ENCODE data around the gene ELAVL3.
A peak's percentile ranks its signal among the peaks of the same experiment; 100 is the strongest.
"Not testable (repeated sequence)": the region's sequence is repeated elsewhere in the genome, so short reads cannot be mapped to it uniquely, and the experiment has no call there.

ELAVL3 gene

DNA sequence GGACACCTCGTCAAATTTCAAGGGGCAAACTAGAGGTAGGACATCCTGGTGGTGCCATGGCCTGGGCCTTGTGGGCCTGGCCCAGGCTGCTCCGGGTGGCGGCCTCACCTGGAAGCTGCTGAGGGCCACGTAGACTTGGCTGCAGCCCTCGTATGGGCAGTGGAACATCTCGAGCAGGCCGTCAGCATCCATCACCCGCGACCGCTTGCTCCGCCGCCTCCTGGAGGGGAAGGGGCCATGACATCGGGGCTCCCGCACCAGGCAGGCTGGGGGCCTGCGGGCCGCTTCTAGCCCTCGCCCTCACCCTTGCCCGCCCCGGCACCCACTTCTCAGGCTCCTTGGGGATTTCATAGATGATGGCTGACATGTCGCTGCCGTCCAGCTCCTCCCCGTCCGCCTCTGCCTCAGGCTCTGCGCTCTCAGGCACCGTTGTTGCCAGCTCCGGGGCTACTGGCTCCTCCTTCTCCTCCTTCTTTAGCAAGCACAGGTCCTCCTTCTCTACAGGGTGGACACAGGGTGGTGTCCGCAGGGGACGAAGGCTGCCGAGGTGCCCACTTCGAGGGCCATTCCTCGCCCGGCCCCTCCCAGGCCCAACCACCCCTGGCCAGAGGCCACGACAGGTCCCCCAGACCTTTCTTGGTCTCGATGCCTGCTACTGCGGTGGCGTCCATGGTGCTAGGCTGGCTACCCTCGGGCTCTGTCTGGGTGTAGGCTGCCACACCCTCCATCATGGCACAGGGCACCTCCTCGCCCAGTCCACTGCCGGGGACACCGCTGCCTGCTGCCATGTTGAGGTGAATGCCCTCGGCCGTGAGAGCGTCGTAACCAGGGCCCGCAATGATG is 6.0 kb upstream of the ELAVL3 start:
- DNase-seq (ENCODE audit: low read depth): no peak

DNA sequence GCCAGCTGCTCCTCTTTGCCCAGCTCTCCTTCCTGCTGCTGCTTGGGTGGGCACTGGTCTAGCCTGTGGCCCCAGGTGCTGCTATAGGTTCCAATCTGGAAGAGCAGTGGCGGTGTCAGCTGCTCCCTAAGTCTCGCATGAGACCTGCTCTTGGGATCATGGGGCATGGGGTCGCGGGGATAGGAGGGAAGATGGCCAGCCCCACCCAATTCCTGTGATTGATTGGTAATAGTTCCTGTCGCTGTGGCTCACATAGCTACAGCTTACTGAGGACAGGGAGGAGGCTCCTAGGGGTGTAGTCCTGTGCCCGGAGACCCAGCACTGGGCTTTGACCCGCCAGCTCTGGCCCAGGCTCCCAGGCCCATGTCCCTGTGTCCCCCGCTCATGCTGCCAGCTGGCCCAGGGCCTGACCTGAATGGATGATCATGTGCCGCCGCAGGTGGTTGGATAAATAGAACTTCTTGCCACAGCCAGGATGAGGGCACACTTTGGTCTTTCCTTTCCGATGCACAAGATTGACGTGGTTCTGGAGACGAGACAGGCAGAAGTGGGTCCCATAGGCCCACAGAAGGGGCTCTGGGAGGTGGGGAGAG is 4.5 kb upstream of the ELAVL3 start:
- DNase-seq (ENCODE audit: low read depth): no peak

DNA sequence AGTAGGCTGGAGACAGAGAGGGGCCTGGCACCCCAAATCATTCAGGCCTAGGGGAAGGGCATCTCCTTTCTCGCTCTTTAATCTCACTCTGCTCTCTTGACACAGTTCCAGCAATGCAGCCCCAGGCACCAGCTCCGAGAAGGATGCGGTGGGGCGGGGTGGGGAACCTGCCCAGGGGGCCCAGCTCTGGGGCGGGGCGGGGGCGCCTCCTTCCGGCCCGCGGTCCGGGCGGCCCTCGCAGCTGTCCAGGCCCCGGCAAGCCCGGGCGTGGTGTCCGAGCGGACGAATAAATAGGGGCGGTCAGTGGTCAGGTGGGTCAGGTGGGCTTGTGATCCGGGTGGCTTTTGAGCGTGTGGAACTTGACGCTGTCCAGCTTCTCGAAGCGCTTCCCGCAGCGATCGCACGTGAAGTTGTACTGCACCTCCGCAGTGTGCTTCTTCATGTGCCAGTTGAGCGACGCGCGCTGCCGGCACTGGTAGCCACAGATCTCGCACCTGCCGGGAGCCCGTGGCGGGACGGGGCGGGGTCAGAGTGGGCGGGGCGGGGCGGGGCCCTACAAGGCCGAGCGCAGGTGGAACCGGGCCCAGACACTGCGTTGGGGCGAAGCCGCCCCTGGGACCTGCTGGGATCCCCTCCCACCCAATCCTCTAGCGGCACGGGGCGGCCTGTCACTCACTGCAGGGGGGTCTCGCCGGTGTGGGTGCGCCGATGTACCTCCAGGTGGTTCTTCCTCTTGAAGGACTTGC is 2.7 kb upstream of the ELAVL3 start:
- no peak for DNase-seq (ENCODE audit: low read depth)

DNA sequence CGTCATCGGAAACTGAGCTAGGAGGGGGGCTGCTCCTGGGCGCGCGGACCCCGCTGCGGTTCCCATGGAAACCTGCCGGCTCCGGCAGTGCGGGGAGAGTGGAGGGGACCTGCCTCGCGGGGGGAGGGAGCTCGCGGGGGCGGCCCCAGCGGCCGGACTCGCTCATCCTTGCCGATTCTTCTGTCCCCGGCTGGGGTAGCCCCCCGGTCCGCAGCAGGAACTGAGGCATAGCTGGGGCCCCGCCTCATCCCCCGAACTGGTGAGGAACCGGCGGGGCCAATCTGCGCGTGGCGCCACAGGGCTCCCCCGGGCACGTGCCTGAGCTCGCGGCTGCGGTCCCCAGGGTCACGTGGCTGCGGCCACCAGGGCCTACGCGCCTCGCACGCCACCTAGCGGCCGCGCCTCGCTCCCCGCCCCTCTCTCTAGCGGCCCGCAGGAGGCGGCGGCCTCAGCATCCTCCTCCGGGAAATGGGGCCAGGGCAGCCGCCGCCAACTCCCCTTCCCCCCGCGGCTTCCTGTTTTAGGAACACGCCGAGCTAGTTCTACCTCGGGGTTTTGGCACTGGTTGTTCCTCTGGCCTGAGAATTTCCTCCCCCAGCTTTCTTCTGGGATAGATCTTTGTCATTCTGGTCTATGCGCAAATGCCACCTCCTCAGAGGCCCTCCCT is 1.7 kb upstream of the ELAVL3 start:
- DNase-seq (ENCODE audit: low read depth): peak; percentile 74

DNA sequence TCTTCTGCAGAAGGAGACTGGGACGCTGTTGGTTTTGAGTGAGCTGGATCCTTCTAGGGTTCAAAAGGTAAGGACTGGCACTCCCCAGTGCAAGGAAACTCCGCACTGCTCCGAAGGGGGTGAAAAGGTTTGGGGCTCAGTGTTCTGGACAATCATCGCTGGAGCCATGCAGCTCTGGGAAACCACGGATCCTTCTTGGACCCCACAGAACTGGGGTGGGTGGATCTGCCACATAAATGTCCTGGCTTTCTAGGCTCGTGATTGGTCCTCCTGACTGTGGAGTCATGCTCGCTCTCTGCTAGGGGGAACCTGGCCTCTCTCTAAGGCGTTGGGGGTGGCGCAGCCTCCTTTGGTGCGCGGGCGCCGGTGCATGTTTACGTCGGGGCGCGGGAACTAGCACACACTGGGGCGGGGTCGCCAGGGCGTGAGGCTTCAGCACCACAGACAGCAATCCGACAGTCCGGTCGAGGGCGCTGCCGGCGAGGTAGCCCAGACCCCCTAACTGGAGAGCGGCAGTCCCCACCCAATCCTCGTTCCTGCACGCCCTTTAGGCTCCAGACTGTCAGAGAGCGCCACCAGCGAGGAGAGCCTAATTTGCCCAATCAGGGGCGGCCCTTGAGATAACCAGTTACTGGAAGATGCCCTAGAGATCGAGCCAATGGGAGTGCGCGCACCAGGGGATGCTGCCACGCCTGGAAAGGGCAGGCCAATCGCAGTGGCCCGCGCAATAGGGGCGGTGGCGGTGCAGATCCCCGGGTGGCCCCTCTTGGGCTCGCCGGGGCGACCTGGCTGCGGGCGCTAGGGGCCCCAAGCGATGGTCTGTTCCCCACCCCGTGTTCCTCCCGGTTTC is 913 bp upstream of the ELAVL3 start:
- DNase-seq (ENCODE audit: low read depth): peak; percentile 81

DNA sequence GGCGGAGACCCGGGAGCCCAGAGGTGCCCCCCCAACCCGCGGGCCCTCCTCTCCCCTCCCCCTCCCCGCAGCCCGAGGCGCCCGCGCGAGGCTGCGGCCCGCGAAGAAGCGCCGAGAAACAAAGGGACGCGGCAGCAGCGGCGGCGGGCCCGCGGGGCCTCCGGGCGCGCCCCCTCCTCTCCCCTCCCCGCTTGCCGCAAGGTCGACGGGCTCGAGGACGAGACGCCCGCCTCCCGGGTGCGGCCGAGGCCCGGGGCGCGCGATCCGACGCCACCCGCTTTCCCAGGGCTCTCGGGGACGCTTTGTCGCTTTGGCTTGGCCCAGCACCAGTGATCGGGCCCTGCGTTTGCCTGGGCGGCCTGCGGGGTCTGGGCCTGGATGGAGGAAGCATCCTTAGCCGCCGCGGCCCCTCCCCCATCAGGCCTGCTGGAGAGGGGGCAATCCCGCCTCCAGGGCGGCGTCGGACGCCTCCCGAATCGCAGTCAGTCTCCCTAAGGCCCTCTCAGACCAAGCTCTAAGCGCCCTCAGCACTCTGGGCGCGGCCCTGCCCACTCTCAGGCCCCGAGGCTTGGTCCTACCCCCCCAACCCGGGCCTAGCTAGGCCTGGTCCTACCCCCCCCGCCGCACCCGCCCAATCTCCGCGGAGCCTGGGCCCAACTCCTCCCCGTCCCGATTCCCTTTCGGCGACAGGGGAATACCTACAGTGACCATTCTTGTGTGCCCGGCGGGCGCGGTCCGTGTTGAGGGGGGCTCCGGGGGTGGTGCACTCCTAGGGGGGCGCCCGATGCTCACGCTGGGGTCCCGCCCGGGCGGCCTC is 740 bp downstream of the ELAVL3 start:
- DNase-seq (ENCODE audit: low read depth): no peak

DNA sequence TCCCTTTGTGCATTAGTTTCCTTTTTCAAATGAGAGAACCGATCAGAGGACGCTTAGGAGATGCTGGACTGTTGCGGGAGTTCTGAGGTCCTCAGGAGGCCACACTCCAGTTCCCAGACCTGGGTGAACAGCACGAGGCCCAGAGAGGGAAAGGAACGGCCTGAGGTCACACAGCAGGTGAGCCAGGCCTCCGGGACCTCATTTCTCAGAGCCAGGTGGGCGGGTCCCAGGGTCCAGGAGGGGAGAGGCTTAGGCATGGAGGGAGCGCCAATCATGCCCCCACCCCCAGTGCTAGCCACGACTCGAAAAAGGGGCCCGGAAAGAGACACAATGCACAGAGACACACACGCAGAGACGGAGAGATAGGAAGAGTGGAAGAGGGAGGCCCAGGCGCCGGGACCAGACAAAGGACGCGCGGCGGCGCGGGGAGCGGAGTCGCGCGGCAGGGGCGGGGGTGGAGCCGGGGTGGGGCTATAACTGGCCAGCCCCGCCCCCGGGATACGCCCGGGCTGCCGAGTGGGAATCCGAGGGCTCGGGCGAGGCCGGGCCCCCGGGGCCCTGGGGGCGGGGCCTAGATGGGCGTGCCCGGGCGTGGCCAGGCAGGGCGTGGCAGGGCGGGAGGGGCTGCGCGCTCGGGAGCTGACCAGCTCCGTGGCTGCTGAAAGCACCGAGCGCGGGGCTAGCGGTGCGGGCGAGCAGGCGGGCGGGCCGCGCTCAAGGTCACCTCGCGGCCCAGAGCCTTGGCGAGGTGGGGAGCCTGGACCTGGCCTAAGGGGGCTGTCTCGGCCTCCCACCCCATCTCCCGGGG is 1.6 kb downstream of the ELAVL3 start:
- no peak for DNase-seq (ENCODE audit: low read depth)

DNA sequence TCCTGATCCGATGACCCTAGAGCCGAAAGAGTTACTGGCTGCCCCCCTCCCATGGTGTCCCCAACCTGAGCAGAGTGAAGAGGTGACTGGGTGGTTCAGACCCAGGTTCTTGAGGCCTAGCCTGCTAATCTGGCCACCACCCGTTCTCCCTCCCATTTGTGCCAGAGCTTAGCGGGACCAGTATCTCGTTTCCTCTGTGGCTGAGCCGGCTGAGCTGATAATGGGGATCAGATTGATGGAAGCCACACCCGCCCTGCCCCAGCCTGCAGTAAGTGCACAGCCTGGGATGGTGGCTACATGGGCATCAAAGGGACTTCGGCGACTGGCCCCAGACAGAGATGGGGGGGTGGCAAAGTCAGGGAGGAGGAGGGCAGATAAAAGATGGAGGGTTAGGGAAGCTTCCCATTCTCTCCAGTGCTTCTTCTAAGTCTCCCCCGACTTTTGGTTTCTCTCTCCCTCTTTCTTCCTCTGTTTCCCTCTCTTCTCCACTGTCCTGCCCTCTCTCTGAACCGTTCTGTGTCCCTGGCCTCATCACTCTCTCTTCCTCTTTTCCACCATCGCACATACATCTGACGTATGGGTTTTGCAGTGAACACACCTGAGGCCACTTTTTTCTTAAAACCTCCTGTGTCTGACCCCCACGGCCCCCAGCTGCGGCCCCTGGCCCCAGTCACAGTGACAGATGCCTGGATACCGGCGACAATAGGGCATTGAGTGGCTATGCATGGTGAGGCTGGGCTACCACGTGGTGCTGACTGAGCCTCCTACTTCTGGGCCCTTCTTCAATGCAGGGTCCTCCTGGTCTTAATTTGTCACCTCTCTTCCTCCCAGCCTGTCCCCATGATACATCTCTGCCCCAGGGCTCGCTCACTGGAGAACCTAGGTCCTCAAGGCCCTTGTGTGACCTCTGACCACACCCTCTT is 2.4 kb downstream of the ELAVL3 start:
- DNase-seq (ENCODE audit: low read depth): no peak

DNA sequence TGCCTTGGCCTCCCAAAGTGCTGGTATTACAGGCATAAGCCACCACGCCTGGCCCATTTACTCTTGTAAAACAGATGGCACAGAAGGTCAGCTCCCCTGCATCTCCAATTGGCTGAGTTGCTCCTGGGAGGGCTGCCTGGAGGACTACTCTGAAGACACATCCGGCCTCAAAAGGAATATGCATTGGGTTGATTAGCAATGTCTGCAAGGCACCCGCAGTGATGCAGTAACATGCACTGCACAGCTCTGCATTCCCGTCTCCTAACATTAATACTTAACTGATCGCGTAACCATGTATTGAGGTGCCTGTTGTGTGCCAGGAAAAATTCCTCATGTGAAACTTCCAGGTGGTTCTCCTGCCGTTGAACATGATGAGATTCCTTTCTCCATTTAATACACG is 5.0 kb downstream of the ELAVL3 start:
- DNase-seq (ENCODE audit: low read depth): no peak

DNA sequence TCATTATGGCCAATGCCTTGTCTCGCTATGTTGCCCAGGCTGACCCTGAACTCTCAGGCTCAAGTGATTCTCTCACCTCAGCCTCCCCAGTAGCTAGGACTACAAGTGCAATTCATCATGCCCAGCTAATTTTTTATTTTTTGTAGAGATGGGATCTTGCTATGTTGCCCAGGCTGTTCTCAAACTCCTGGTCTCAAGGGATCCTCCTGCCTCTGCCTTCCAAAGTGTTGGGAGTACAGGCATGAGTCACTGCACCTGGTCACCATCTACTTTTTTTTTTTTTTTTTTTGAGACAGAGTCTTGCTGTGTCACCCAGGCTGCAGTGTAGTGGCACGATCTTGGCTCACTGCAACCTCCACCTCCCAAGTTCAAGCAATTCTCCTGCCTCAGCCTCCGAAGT is 5.5 kb downstream of the ELAVL3 start:
- DNase-seq (ENCODE audit: low read depth): not testable (repeated sequence)

DNA sequence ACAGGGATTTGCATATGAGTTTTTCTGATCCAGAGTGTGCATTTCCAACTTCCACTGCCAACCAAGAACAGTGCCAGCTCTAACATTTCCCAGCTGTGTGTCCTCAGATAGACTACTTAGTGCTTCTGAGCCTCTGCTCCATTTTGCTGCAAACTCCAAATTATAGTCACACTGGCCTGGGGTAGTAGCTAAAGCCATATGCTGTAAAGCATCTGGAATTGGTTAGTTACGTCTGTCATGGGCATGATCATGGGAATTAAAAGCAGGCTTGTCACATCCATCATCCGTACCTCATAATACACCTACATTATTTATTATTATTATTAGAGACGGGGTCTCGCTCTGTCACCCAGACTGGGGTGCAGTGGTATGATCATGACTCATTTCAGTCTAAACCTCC is 7.1 kb downstream of the ELAVL3 start:
- DNase-seq (ENCODE audit: low read depth): no peak

DNA sequence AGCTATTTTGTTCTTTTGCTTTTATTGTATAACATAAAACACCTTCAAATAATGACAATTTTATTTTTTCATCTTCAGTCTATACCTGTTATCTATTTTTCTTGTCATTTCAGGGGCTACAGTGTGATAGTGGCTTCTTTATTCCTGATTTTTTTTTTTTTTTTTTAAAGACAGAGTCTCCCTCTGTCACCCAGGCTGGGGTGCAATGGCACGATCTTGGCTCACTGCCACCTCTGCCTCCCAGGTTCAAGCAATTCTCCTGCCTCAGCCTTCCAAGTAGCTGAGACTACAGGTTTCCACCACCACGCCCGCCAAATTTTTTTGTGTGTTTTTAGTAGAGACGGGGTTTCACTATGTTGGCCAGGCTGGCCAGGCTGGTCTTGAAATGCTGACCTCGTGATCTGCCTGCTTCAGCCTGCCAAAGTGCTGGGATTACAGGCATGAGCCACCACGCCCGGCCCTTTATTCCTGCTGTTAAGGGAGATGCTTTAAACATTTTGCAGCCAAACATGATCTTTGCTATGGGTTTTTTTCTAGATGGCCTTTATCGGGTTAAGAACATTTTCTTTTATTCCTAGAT is 12.5 kb downstream of the ELAVL3 start:
- not testable (repeated sequence) for DNase-seq (ENCODE audit: low read depth)

DNA sequence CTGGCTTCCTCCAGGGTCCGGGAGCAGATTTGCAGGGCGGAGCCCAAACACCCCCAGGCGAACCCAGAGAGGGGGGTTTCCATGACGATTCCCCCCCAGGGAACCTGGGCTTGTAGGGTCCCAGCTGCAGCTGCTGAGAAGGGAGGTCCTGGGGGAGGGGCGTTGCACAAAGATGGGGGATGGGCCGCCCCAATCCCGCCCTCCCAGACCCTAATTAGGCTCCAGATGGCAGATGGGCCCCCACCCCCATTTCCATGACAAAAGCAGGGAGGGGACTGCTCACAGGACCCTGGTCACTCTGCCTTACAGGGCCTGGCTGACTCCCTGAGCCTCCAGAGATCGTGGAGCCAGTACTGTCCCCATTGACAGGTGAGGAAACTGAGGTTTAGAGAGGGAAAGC is 15.2 kb downstream of the ELAVL3 start:
- no peak for DNase-seq (ENCODE audit: low read depth)

DNA sequence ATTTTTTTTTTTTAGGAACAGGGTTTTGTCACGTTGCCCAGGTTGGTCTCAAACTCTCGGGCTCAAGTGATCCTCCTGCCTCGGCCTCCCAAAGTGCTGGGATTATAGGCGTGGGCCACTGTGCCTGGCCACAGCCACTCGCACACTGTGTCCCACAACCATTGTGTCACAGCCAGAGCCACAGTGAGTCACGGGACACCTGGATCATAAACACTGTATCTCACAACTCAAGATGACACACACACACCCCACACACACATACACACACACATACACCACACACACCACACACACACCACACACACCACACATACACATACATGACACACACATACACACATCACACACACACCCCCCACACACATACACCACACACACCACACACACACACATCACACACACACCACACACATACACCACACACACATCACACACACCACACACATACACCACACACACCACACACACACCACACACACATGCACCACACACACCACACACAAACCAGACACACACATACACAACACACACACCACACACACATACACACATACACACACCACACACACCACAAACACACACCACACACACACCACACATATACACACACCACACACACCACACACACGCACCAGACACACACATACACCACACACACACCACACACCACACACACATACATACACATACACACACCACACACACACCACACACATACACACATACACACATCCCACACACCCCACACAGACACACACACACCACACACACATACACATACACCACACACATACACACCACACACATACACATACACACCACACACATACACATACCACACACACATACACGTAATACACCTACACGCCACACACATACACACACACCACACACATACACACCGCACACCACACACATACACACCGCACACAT is 16.2 kb downstream of the ELAVL3 start:
- no peak for DNase-seq (ENCODE audit: low read depth)

DNA sequence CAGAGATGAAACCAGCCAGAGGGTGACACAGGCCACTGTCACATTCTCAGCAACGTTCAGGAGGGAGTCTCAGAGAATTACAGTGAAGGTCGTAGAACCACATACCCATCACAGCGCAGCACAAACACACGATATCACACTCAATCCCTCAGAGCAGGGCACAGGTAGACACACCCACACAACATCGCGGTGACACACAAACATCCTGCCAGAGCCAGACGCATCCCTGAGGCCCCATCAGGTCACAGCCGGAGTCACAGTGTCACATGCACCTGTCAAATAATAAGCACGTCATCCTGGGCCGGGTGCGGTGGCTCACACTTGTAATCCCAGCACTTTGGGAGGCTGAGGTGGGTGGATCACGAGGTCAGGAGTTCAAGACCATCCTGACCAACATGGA is 17.5 kb downstream of the ELAVL3 start:
- no peak for DNase-seq (ENCODE audit: low read depth)

DNA sequence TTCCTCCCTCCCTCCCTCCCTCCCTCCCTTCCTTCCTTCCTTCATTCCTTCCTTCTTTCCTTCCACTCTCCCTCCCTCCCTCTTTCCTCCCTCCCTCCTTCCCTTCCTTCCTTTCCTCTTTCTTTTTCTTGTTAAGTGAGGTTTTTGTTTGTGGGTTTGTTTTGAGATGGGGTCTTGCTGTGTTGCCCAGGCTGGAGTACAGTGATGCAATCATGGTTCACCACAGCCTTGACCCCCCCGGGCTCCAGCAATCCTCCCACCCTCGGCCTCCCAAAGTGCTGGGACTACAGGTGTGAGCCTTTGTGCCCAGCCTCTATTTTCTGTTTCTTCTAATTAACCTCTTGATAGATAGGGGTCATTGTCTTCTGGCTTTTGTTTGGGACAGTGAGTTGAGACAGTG is 19.4 kb downstream of the ELAVL3 start:
- DNase-seq (ENCODE audit: low read depth): no peak

DNA sequence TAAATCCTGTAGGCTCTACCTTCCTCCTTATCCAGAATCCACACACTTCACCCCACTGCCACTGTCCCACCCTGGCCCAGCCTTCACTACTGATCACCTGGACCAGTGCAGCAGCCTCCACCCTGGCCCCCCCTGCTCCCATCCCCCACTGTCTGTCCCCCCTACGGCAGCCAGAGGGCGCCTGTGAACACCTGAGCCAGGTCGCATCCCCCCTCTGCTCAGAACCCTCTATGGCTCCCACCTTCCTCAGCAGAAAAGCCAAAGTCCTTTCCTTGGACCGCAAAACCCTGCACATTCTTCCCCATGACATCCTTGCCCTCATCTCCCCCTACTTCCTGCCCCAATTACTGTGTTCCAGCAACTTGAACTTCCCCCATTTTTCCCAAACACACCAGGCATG is 20.6 kb downstream of the ELAVL3 start:
- no peak for DNase-seq (ENCODE audit: low read depth)
